Hematopoietic multipotent progenitor cell treated with erythropoietin and hydrocortisone succinate and interleukin-3 and kit ligand, for 15 days (in vitro differentiated cells): ENCODE data around the gene RPRM.
"Not testable (repeated sequence)": the region's sequence is repeated elsewhere in the genome, so short reads cannot be mapped to it uniquely, and the experiment has no call there.

Experiments used
- DNase-seq: peaks from one replicate; pipeline ENCODE4 v3.0.0-alpha.2; 2015; ENCODE audit warnings: low spot score

RPRM gene

GRCh38 chr2:153455861-153456260 is 22.7 kb downstream of the RPRM start:
- DNase-seq: no peak

DNA sequence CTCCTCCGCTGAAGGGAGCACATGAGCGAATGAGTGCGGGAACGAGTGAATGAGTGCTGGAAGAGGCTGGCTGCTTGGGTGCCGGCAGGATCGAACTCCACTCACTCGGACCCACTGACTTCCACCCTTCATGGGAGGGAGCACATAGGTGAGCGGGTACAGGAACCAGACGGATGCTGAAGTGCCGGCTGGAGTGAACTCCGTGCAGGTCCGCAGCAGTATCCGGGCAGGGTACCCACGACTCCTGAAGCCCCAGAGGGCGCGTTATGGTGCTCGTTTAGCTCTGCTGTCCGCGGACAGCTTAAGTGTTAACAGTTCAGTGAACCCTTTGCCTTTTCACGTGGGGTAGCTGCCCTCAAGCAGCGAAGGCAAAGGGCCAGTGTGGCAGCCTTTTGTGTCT is 23.2 kb downstream of the RPRM start:
- DNase-seq: no peak

DNA sequence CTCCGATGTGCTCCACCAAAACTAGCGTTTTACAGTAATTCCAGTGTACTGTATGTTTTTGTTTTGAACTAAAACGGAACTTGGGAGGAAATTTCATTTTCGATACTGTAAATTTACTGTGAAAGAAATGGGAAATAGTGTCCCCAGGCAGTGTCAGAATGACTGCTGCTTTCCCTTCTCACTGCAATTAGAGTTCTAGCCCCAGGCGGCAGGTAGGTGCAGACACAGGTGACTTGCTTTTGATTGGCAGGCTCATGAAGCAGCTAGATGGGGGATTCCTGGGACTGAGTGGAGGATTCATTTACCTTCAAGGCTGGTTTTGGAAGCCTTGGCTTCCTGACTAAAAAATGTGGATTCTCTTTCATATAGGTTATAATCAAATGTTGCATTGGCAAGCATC is 27.0 kb downstream of the RPRM start:
- DNase-seq: no peak

DNA sequence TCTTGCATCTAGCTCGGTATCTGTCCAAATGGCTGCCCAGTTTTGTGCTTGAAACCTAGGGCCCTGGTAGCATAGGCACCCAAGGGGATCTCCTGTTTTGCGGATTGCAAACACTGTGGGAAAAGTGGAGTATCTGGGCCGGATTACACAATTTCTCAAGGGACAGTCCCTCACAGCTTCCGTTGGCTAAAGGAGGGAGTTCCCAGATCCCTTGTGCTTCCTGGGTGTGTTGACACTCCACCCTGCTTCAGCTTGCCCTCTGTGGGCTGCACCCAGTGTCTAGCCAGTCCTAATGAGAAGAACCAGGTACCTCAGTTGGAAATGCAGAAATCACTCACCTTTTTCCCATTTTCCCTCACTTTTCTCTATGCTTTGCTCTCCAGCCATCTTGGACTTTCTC is 35.5 kb downstream of the RPRM start:
- DNase-seq: no peak

- DNase-seq: not testable (repeated sequence)
These were observed 35.9 kb downstream of the RPRM start for GRCh38 chr2:153442616-153443015.

- not testable (repeated sequence) for DNase-seq
These were observed 38.5 kb downstream of the RPRM start for GRCh38 chr2:153440090-153440489.

- DNase-seq: no peak
These were observed 45.2 kb downstream of the RPRM start for GRCh38 chr2:153433403-153433802.

DNA sequence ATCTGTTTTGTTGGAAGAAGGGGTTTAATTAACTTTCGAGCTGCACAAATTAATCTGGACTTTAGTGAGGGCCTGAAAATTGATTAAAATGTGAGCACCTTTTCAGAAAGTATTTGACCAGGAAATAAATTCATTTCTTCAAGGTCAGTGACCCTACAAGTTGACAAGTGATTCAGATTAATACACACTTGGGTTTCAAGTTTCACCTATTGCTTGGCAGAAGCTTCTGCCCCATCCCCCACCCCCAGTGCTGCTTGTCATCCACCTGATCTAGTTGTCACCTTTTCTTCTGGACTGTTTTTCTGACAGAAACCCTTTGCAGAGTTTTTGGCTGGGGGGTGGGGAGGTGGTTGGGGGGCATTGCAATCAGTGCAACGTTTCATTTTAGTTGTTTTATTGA is 46.2 kb downstream of the RPRM start:
- DNase-seq: no peak

DNA sequence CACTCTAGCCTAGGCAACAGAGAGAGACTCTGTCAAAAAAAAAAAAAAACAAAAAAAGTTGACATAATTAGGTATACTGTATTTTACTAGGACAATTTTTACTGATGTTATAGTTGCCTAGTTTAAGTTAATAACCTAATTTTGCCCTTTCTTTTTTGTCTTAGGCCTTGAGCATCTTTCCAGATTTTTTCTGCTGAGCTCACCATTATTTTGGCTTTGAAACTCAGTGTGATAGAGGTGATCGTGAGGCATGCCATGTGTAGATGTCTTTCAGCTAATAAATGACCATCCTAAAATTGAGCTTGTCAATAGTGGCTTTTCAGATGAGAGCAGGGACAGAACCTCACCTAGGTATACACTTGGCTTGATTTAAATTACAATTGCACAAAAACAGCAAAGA is 47.4 kb downstream of the RPRM start:
- no peak for DNase-seq
